Retina (tissue), 1 donor: ENCODE data around the gene MAN1B1.
"Not testable (repeated sequence)": the region's sequence is repeated elsewhere in the genome, so short reads cannot be mapped to it uniquely, and the experiment has no call there.

Experiments used
- DNase-seq: peaks from one replicate; pipeline ENCODE4 v3.0.0-alpha.2; 2016

The MAN1B1 gene

DNA sequence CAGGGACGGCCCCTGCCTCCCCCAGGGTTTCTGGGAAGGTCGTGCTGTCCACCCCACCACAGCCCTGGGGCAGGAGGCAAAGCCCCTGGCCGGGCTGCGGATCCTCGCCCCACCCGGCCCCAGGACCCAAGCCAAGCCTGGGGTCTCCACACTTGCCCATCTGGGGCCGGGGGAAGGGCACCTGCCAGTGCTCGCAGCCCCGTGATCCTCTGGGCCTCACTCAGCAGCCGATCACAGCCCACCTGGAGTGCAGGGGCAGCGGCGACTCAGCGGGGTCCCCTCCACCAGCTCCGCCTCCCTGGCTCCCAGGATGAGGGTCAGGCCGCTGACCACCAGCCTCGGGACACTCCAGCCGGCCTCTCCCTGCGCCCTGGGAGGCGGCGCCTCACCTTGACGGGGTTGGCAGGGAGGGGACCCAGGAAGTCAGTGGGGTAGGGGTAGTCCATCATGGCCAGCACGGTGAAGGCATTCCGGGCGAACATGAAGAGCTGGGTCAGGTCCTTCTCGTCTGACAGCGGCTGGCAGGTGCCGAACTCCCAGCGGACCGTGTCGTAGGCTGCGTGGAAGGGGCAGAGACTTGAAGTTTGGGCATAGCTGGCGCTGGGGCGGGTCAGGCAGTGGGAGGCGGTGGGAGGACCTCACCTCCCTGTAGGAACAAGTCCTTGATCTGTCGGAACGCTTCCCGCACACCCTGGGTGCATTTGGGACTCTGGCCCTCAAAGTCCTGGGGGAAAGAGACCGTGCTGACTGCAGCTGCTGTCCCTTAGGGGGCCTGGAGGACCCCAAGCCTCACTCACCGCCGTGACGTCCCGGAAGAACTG lies 26.0 kb downstream of the MAN1B1 start:
- no peak for DNase-seq

DNA sequence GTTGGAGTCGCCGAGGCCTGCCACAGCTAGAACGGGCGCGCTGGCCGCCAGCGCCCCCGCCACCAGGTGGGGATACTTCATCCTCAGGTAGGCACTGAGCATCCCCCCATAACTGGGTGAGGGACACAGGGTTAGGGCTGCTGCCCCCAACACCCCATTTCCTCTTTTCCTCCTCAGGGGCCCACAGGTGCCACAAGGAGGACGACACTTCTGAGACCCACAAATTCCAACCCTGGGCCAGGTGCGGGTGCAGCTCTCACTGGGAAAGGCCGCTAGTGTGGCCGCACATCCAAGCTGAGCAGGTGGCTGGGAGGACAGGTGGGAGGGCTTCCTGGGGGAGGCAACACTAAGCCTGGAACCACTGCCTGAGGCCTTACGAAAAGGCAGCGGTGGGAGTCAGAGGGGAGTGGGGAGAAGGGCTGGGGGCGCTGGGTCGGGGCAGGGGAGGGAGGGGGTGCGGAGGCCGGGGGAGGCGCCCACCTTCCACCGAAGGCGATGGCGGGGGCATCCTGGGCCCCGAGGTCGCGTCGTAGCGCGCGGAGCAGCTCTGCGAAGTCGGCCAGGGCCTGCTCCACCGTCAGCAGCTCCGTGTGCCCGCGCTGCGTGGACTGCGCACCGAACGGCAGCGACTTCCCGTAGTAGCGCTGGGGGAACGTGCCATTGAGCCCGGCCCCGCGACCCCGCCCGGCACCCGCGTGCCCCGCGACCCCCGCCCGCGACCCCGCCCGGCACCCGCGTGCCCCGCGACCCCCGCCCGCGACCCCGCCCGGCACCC lies 26.8 kb downstream of the MAN1B1 start:
- no peak for DNase-seq

DNA sequence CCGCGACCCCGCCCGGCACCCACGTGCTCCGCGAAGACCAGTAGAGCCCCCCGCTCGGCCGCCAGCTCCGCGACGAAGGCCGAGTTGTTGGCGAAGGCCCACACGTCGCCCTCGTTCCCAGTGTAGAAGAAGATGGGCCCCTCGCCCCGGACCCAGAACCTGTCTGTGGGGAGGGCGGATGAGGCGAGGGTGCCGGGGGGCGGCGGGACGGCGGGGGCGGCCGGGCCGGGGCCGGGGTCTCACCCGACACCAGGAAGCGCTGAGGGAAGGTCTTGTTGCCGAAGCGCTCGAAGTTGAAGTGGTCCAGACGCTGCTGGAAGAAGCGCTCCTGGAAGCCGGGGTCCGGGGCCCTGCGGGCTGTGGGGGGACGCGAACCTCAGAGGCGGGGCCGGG lies 27.4 kb downstream of the MAN1B1 start:
- DNase-seq: no peak

DNA sequence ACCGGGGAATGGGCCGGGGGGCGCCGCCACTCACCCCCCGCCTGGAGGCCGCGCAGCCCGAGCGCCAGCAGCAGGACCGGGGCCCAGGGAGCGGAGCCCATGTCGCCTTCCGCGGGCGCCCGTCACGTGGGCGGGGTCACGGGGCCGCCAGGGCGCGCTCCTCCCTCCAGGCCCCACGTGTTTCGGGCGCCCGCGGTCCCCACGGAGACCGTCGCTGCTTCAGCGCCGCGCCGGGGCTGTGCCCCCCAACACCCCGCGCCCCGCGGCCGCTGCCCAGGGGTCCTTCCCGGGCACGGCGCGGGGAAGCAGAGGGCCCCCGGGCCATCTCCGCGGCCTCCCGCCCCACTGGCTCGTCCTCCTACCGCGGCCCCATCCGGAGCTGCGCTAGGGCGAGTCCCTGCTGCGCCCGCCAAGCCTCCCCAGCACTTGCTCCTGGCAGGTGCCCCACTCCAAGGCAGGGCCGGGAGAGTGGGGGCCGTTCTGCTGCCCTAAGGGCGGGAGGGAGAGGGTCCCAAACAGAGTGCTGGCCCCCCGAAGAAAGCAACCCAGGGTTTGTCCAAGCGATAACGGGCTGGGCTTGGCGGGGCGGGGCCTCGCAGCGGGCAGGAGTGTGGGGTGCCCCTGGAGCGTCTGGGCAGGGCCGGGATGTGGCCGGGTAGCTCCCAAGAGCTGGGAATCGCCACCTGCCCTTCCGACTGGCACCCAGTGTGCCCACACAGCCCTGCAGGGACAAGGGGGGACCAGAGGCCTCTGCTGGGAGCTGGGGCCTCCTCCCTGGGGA lies 28.0 kb downstream of the MAN1B1 start, which contains the start of gene DPP7:
Gene DPP7 (minus strand): TSS at position 121 of the 781 bp plus-strand sequence. CDS start 20 bp downstream, at position 101.
- peak; percentile 62 for DNase-seq

GRCh38 chr9:137115394-137116026 lies 28.7 kb downstream of the MAN1B1 start:
- DNase-seq: no peak

- DNase-seq: no peak
These were observed 29.3 kb downstream of the MAN1B1 start for GRCh38 chr9:137116027-137116507.

DNA sequence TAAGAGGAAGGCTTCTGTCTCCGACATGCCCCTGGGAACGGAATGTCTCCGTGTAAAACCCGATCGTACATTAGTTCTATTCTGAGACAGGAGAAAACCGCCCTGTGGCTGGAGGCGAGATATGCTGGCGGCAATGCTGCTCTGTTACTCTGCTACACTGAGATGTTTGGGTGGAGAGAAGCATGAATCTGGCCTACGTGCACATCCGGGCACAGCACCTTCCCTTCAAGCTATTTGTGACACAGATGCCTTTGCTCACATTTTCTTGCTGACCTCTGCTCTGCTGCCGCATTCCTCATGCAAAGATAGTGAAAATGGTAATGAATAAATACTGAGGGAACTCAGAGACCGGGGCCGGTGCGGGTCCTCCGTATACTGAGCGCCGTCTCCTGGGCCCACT lies 29.9 kb downstream of the MAN1B1 start:
- no peak for DNase-seq

DNA sequence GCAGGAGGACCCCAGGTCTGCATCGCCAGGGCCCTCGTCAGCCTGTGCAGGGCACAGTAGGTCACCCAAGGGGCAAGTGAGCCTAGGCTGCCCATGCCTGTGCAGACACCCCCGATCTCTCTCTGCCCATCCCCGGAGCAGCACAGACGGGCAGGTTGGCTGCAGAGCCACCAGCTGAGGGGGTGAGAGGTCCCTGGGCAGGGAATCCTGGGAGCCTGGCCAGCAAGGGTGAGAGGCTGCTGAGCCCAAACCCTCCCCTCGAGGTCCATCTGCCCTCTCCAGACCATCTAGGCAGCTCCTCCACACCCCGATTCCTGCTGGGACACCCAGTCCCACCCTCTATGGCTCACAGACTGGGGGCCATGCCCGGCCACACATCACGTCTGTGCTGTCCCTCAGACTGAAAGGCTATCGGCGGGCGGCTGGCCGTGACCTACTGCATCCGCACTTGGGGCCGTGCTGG lies 30.5 kb downstream of the MAN1B1 start:
- no peak for DNase-seq

GRCh38 chr9:137118092-137118603 lies 31.4 kb downstream of the MAN1B1 start:
- not testable (repeated sequence) for DNase-seq

DNA sequence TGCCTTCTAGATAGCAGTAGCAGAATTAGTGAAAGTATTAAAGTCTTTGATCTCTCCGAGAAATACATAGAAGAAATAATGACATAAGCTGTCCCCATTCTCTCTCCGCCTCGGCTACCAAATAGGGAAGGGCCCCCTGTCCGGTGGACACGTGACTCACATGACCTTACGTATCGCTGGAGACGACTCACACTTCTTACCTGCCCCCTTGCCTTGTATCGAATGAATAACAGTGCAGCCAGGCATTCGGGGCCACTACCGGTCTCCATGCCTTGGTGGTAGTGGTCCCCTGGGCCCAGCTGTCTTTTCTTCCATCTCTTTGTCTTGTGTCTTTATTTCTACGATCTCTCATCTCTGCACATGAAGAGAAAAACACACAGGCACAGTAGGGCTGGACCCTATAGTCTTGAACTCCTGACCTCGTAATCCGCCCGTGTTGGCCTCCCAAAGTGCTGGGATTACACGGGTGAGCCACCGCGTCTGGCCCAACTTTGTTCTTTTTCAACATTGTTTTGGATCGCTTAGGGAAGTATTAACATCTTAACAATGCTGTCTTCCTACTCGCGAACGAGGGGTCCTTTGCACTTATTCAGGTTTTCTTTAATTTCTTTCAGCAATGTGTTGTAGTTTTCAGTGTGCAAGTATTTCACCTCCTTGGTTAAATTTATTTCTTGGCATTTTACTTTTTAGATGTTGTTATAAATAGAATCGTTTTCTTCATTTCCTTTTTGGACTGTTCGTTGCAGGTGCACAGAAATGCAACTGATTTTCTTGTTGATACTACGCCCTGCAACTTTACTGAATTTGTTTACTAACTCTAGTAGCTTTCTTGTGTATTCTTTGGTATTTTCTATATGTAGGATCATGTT lies 35.4 kb downstream of the MAN1B1 start:
- DNase-seq: not testable (repeated sequence)

- not testable (repeated sequence) for DNase-seq
These were observed 36.1 kb downstream of the MAN1B1 start for GRCh38 chr9:137122796-137123467.

GRCh38 chr9:137123468-137123837 lies 36.7 kb downstream of the MAN1B1 start:
- DNase-seq: no peak

GRCh38 chr9:137123952-137124462 lies 37.2 kb downstream of the MAN1B1 start:
- not testable (repeated sequence) for DNase-seq

DNA sequence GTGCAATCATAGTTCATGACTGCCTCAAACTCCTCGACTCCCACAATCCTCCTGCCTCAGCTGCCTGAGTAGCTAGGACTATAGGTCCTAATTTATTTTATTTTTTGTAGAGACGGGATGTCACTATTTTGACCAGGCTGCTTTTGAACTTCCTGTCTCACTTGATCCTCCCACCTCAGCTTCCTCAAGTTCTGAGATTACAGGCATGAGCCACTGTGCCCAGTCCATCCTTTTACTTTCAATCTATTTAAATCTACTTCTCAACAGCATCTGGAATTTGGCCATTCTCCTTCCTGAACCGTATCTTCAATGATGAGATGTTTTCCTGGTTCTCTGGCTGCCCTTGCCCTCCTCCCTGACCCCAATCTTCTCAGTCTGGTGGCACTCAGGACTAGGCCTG lies 40.0 kb downstream of the MAN1B1 start:
- no peak for DNase-seq

- no peak for DNase-seq
These were observed 40.7 kb downstream of the MAN1B1 start for GRCh38 chr9:137127301-137128157.

GRCh38 chr9:137128158-137128861 lies 41.5 kb downstream of the MAN1B1 start:
- DNase-seq: no peak

- DNase-seq: peak; percentile 44
These were observed 42.2 kb downstream of the MAN1B1 start for GRCh38 chr9:137128862-137129455.
